ENCODE results near the gene AUTS2. TPM values are rescaled to one million over a fixed set of nuclear protein-coding genes. Genes with fewer than 3 reads are reported as not detected.

The AUTS2 gene
- total and polyA plus RNA-seq, 9 of the 15 experiments (the other 6 are each of a cell fraction or from before 2014, with no cell fraction given), result 0.58 TPM; not detected in 8

DNA sequence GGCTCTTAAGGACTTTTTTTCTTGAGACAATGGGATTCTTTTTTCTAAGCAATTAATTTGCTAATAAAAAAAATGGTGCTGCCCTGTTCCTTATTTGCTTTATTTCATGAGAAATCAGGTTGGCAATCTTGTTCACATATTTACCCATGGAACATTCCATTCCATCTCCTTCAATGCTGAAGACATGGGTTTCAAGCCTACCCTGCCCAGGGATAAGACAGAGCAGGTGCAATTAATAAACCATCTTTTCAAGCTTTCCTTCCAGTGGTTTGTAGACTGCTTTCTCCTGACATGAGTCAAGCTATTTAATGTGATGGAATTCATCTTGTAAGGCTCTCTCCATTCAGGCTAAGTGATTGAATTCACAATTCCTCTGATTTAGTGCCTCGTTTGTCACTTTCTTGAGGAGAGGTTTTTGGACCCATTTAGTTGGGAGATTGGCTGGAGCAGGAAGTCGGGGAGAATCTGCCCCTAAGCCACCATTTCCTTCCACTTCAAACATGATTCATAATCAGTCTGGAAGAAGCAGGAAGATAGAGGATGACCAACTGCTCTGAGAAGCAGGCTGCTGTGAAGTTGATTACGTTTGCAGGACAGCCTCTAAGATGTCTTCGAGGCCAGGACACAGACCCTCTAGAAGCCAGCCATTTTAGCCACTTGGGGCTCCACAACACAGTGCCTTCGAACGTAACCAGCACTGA is 981.3 kb downstream of the AUTS2 start:
- no peak for ATAC-seq
- TF ChIP-seq NFATC3 (IDR thresholded peaks at IDR 0.05), result no peak
- no peak for TF ChIP-seq BRF1 (IDR thresholded peaks at IDR 0.05; ENCODE audit: borderline replicate concordance, extremely low read depth, insufficient read length)
- Histone ChIP-seq H3K79me2 (ENCODE audit: control insufficient read depth, insufficient read depth, low read length) (no peaks in the 10 kb centered on the region), H3K9ac (ENCODE audit: insufficient read depth in 1 of 2, low read depth in 2 of 2, low read length in 2 of 2) (no peak overlapping the region), H3K4me1 (replicated peaks in 1 of 2; ENCODE audit: control insufficient read depth in 2 of 2, insufficient read depth in 2 of 2, low read length in 2 of 2) (no peaks in the 10 kb centered on the region), H3K36me3 (ENCODE audit: control insufficient read depth, insufficient read depth, low read length) (no peaks in the 10 kb centered on the region), H3K27ac (ENCODE audit: extremely low read depth, low read depth, low read length) (no peak overlapping the region), H3K27me3 (ENCODE audit: control insufficient read depth in 2 of 2, insufficient read depth in 2 of 2, low read length in 2 of 2) (peaks cover 0 to 11% of the 10 kb centered on the region in 2 experiments; a peak in 2 of 5 replicates), H4K20me1 (replicated peaks; ENCODE audit: control insufficient read depth, insufficient read depth, low read length) (no peaks in the 10 kb centered on the region), H2AFZ (ENCODE audit: low read depth, low read length) (no peak overlapping the region), H3K4me2 (ENCODE audit: insufficient read depth, low read length) (no peak overlapping the region), H3K9me1 (ENCODE audit: control insufficient read depth, insufficient read depth, low read length) (no peaks in the 10 kb centered on the region), H3K9me3 (replicated peaks; ENCODE audit: control insufficient read depth, insufficient read depth, low read depth, low read length) (no peaks in the 10 kb centered on the region), H3K4me3 (no peak overlapping the region)
- ChIA-PET POLR2A (no interaction called here), CTCF (ENCODE audit: low intra/inter-chr PET ratio) (no interaction called here)
- no peak for FAIRE-seq
- no peak for DNase-seq (ENCODE audit: extremely low read depth in 1 of 4, low spot score in 3 of 4)
- in situ Hi-C loops (cut with MboI) (no loop called here), intact Hi-C loops (cut with micrococcal nuclease) (loop anchor here (5.0 kb wide), 1 partner anchor 118 kb away; no protein-coding TSS in a partner anchor)
- WGBS (ENCODE audit: insufficient coverage, low coverage, missing lambda C conversion rate), result 7% methylated on average over 6 of the region's 6 CpGs
- BruUV-seq (replicated peaks), result no TSS peak

DNA sequence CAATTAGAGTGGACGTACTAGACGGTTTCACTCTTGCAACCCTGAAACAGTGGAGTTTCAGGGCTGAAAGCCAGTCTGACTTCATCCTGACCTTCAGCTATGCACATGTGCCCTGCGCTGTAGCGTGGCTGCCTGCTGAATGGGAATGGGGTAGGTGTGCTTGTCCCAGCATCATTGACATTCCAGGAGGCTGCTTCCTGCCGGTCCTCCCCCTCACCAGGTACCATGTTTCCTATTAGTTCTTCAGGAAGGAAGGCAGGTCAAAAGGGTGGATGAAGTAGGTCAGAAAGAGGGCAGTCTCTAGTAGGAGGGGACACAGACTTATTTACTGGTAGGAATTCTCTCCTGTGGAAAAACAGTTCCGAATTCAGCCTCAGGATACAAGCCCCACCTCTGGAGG is 981.9 kb downstream of the AUTS2 start:
- ChIA-PET CTCF (ENCODE audit: low intra/inter-chr PET ratio) (no interaction called here), POLR2A (interaction anchor here (0.9 kb wide), 1 partner anchor 11 kb away, joined by 3 read pairs; no protein-coding TSS in a partner anchor)
- H3K27ac ChIP-seq (ENCODE audit: extremely low read depth, low read depth, low read length), result no peak overlapping the region
- H3K79me2 ChIP-seq (ENCODE audit: control insufficient read depth, insufficient read depth, low read length), result no peaks in the 10 kb centered on the region
- peaks cover 0 to 12% of the 10 kb centered on the region in 2 experiments; a peak in 2 of 5 replicates for H3K27me3 ChIP-seq (ENCODE audit: control insufficient read depth in 2 of 2, insufficient read depth in 2 of 2, low read length in 2 of 2)
- H3K4me3 ChIP-seq, result no peak overlapping the region
- WGBS (ENCODE audit: insufficient coverage, low coverage, missing lambda C conversion rate), result 13% methylated on average over 6 of the region's 6 CpGs
- no peaks in the 10 kb centered on the region for H3K9me3 ChIP-seq (replicated peaks; ENCODE audit: control insufficient read depth, insufficient read depth, low read depth, low read length)
- no peak for ATAC-seq
- intact Hi-C loops (cut with micrococcal nuclease), result loop anchor here (5.0 kb wide), 1 partner anchor 117 kb away; no protein-coding TSS in a partner anchor
- H2AFZ ChIP-seq (ENCODE audit: low read depth, low read length), result no peak overlapping the region
- FAIRE-seq, result no peak
- H3K4me2 ChIP-seq (ENCODE audit: insufficient read depth, low read length), result no peak overlapping the region
- H4K20me1 ChIP-seq (replicated peaks; ENCODE audit: control insufficient read depth, insufficient read depth, low read length), result no peaks in the 10 kb centered on the region
- in situ Hi-C loops (cut with MboI), result no loop called here
- H3K9ac ChIP-seq (ENCODE audit: insufficient read depth in 1 of 2, low read depth in 2 of 2, low read length in 2 of 2), result no peak overlapping the region
- no peaks in the 10 kb centered on the region for H3K9me1 ChIP-seq (ENCODE audit: control insufficient read depth, insufficient read depth, low read length)
- DNase-seq (ENCODE audit: extremely low read depth in 1 of 4, low spot score in 3 of 4), result no peak
- H3K4me1 ChIP-seq (replicated peaks in 1 of 2; ENCODE audit: control insufficient read depth in 2 of 2, insufficient read depth in 2 of 2, low read length in 2 of 2), result no peaks in the 10 kb centered on the region
- no TSS peak for BruUV-seq (replicated peaks)
- H3K36me3 ChIP-seq (ENCODE audit: control insufficient read depth, insufficient read depth, low read length), result no peaks in the 10 kb centered on the region
- TF ChIP-seq STAT5A (IDR thresholded peaks at IDR 0.05; ENCODE audit: borderline replicate concordance, low read length) (no peak), NEUROD1 (IDR thresholded peaks at IDR 0.05; ENCODE audit: borderline replicate concordance, low read depth, low read length, partially characterized antibody) (no peak), MCM3 (IDR thresholded peaks at IDR 0.05) (no peak), KDM1A (IDR thresholded peaks at IDR 0.05) (no peak), ZBTB1 (CRISPR knock-in tag; IDR thresholded peaks at IDR 0.05; ENCODE audit: borderline replicate concordance, low read depth) (no peak), ZNF253 (CRISPR knock-in tag; conservative IDR thresholded peaks at IDR 0.05) (no peak), HDAC3 (IDR thresholded peaks at IDR 0.05; ENCODE audit: borderline replicate concordance, partially characterized antibody) (no peak), FIP1L1 (IDR thresholded peaks at IDR 0.05; ENCODE audit: low read depth, low read length, poor library complexity, severe bottlenecking) (no peak), BACH1 (tag; IDR thresholded peaks at IDR 0.05) (no peak), MAFG (tag; conservative IDR thresholded peaks at IDR 0.05) (no peak), TAF7 (tag; IDR thresholded peaks at IDR 0.05) (no peak), PTBP1 (IDR thresholded peaks at IDR 0.05; ENCODE audit: low read depth, low read length) (no peak), CBX8 (IDR thresholded peaks at IDR 0.05; ENCODE audit: borderline replicate concordance, extremely low read depth, low read depth, low read length, poor library complexity, severe bottlenecking) (no peak)
- TF ChIP-seq, protein P1, sequence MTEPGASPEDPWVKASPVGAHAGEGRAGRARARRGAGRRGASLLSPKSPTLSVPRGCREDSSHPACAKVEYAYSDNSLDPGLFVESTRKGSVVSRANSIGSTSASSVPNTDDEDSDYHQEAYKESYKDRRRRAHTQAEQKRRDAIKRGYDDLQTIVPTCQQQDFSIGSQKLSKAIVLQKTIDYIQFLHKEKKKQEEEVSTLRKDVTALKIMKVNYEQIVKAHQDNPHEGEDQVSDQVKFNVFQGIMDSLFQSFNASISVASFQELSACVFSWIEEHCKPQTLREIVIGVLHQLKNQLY (CRISPR knock-in tag; conservative IDR thresholded peaks at IDR 0.05), result no peak
